Hepatocyte (in vitro differentiated cells): ENCODE results near the gene DIP2C.

ENCODE experiments used
- EZH2 ChIP-seq: fragments of 200-600 bp; sonication (generic); IDR thresholded peaks from 2 replicates; pipeline ENCODE4 v1.6.1; 2016; ENCODE audit warnings: antibody characterized with exemption, mild to moderate bottlenecking, borderline replicate concordance
- EZH2phosphoT487 ChIP-seq: fragments of 200-600 bp; sonication (generic); IDR thresholded peaks from one replicate; pipeline ENCODE4 v1.6.1; 2018; ENCODE audit warnings: antibody characterized with exemption, mild to moderate bottlenecking, low read depth, moderate library complexity; ENCODE audit not compliant: unreplicated experiment, severe bottlenecking
- TF ChIP-seq, protein P1 (sequence below): fragments of 200-600 bp; sonication (generic); IDR thresholded peaks from 2 replicates; pipeline ENCODE4 v1.5.1; 2016; ENCODE audit warnings: antibody characterized with exemption, mild to moderate bottlenecking; ENCODE audit not compliant: poor library complexity

DNA sequence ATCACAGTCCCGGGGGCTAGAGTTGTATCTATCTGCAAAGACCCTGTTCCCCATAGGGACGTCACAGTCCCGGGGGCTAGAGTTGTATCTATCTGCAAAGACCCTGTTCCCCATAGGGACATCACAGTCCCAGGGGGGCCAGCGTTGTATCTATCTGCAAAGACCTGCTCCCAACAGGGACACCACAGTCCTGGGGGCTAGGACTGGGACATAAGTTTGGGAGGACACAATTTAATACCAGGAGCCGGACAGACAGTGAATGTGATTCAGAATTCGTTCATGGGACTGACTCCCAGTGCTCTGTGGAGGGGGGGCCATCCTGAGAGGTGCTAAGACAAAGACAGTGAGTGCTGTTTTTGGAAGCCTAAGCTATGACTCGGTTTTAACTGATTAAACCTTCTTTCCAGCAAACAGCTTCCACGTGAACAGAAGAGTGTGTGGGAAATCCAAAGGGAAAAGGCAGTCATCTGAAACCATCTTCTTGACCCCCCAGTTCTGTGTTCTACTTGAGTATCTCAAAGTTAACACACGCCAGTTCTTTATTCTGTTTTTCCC is 153.0 kb downstream of the DIP2C start:
- TF ChIP-seq, protein P1, sequence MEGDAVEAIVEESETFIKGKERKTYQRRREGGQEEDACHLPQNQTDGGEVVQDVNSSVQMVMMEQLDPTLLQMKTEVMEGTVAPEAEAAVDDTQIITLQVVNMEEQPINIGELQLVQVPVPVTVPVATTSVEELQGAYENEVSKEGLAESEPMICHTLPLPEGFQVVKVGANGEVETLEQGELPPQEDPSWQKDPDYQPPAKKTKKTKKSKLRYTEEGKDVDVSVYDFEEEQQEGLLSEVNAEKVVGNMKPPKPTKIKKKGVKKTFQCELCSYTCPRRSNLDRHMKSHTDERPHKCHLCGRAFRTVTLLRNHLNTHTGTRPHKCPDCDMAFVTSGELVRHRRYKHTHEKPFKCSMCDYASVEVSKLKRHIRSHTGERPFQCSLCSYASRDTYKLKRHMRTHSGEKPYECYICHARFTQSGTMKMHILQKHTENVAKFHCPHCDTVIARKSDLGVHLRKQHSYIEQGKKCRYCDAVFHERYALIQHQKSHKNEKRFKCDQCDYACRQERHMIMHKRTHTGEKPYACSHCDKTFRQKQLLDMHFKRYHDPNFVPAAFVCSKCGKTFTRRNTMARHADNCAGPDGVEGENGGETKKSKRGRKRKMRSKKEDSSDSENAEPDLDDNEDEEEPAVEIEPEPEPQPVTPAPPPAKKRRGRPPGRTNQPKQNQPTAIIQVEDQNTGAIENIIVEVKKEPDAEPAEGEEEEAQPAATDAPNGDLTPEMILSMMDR: no peak
- no peak for TF ChIP-seq EZH2phosphoT487
- TF ChIP-seq EZH2: no peak
